Body of pancreas (tissue), 4 donors: ENCODE measurements around the gene PRKG1. TPM values are rescaled to one million over a fixed set of nuclear protein-coding genes. Genes with fewer than 3 reads are reported as not detected.

Source experiments
- ATAC-seq: fragments of 150-250 bp; one replicate; pipeline ENCODE4 v1.9.1; 2016
- DNase-seq, 4 donors: peaks; one replicate each; pipeline ENCODE4 v3.0.0-alpha.2; 2019
- H3K27ac ChIP-seq, 4 donors: fragments of 200-600 bp; sonication (generic); 1 replicate in 3 of 4; 2 replicates in 1 of 4; pipeline versions ENCODE4 v1.5.1 to v1.6.1; 2016 to 2019; ENCODE audit warnings: mild to moderate bottlenecking in 1 of 4, mixed read lengths in 1 of 4, moderate library complexity in 1 of 4
- H3K27me3 ChIP-seq, 2 donors: fragments of 200-600 bp; sonication (generic); one replicate each; pipeline ENCODE4 v1.6.0; 2016; ENCODE audit warnings: mild to moderate bottlenecking in 1 of 2
- H3K36me3 ChIP-seq, 2 donors: fragments of 200-600 bp; sonication (generic); replicated peaks in 1 of 2; 2 replicates each; pipeline ENCODE4 v1.5.1; 2016; ENCODE audit warnings: low read depth in 2 of 2; ENCODE audit not compliant: insufficient read depth in 1 of 2
- H3K4me1 ChIP-seq: fragments of 200-600 bp; sonication (generic); one replicate; pipeline ENCODE4 v1.6.0; 2016
- H3K4me3 ChIP-seq, 2 donors: fragments of 200-600 bp; sonication (generic); 1 replicate in 1 of 2; 2 replicates in 1 of 2; pipeline ENCODE4 v1.5.1; 2016 to 2019
- H3K9me3 ChIP-seq, 3 donors: fragments of 200-600 bp; sonication (generic); 1 replicate in 2 of 3; 2 replicates in 1 of 3; pipeline ENCODE4 v1.5.1; 2016
- POLR2A ChIP-seq, 3 donors: fragments of 450-650 bp; IDR thresholded peaks; one replicate each; pipeline ENCODE4 v1.6.1; 2016; ENCODE audit warnings: antibody characterized with exemption in 3 of 3, mild to moderate bottlenecking in 2 of 3
- WGBS, 2 donors: methylation state at CpG; one replicate each; pipeline ENCODE4 v1.1.5; 2017; 5-methylcytosine and 5-hydroxymethylcytosine counted together
- intact Hi-C: fragments of 100-400 bp; cut with DNase I; formaldehyde crosslinking; loops from one replicate; pipeline ENCODE4 v1.15.1; 2023
- total RNA-seq, 2 donors: library from RNA; depleted of rRNA; stranded (reverse); fragments of >200 nt; gene quantifications; one replicate each; pipeline ENCODE4 v1.1.0, GENCODE V29; 2016
- TF ChIP-seq, protein P1 (sequence below), 7 experiments: fragments of 450-650 bp in 4 of 7; fragments of 200-600 bp in 3 of 7; sonication (generic) in 3 of 7; IDR thresholded peaks; one replicate each; pipeline ENCODE4 v1.5.1; 2016 to 2019; ENCODE audit warnings: antibody characterized with exemption in 7 of 7

Gene PRKG1
- total RNA-seq, 2 donors from 2014 or later, result 14.2 to 18.9 TPM

DNA sequence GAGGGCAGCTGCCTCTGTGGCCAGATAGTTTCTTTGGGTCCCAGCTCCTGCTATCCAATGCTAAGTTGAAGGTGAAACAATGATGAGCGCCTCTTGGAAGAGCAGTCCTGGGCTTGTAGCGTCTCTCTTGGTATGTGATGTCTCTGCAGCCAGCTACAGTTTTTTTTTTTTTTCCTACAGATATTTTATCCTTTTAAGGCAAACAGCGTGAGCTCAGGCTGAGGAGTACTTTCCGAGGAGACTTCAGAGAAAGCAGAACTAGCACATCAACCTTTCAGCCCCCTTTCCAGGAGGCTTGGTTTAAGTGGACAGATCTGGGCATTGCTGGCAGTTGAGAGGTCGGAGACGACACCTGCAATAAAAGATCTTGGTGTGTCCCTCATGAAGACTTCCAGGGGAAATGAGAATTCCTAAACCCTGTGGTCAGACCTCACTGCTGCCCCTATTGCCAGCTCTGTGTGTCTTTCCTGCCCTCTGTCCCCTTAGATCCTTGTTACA lies 9.1 kb downstream of the PRKG1 start:
- Histone ChIP-seq H3K27me3 (no peaks in the 10 kb centered on the region), H3K9me3 (no peaks in the 10 kb centered on the region), H3K4me1 (no peaks in the 10 kb centered on the region), H3K27ac (no peak overlapping the region), H3K36me3 (no peaks in the 10 kb centered on the region), H3K4me3 (no peak overlapping the region)
- ATAC-seq (no peak), DNase-seq (no peak)
- WGBS, 2 donors, result 76 to 81% methylated on average over 6 of the region's 6 CpGs
- intact Hi-C loops, result loop anchor here (10.0 kb wide), 1 partner anchor 341 kb away; no protein-coding TSS in a partner anchor
- TF ChIP-seq POLR2A (IDR thresholded peaks at IDR 0.05), result no peak
- TF ChIP-seq, protein P1, sequence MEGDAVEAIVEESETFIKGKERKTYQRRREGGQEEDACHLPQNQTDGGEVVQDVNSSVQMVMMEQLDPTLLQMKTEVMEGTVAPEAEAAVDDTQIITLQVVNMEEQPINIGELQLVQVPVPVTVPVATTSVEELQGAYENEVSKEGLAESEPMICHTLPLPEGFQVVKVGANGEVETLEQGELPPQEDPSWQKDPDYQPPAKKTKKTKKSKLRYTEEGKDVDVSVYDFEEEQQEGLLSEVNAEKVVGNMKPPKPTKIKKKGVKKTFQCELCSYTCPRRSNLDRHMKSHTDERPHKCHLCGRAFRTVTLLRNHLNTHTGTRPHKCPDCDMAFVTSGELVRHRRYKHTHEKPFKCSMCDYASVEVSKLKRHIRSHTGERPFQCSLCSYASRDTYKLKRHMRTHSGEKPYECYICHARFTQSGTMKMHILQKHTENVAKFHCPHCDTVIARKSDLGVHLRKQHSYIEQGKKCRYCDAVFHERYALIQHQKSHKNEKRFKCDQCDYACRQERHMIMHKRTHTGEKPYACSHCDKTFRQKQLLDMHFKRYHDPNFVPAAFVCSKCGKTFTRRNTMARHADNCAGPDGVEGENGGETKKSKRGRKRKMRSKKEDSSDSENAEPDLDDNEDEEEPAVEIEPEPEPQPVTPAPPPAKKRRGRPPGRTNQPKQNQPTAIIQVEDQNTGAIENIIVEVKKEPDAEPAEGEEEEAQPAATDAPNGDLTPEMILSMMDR (IDR thresholded peaks at IDR 0.05), result no peak

DNA sequence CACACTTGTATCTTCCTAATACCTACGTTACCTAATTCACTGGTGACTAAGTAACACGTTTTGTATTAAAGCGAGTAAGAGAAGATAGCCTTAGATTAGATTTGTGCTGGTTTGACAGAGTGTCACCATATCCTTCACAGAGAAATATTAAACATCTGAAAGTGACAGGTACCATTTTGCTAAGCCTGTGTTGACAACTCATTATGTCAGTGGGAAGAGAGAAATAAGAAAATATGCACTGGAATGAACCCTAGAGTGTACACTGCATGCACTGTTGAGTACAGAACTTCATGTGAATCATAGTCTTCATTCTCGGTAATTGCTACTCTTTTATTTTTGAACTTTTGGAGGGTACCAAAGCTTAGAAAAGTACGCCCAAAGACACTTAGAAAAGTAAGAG lies 10.9 kb downstream of the PRKG1 start:
- intact Hi-C loops, result loop anchor here (10.0 kb wide), 1 partner anchor 340 kb away; no protein-coding TSS in a partner anchor
- no peaks in the 10 kb centered on the region for H3K36me3 ChIP-seq
- no peaks in the 10 kb centered on the region for H3K27me3 ChIP-seq
- no peak overlapping the region for H3K4me3 ChIP-seq
- no peak for TF ChIP-seq POLR2A (IDR thresholded peaks at IDR 0.05)
- TF ChIP-seq, protein P1 (IDR thresholded peaks at IDR 0.05), result no peak
- WGBS, 2 donors, result 85 to 88% methylated on average over 5 of the region's 5 CpGs
- ATAC-seq (no peak), DNase-seq (no peak)
- H3K9me3 ChIP-seq, result no peaks in the 10 kb centered on the region
- no peaks in the 10 kb centered on the region for H3K4me1 ChIP-seq
- no peak overlapping the region for H3K27ac ChIP-seq

DNA sequence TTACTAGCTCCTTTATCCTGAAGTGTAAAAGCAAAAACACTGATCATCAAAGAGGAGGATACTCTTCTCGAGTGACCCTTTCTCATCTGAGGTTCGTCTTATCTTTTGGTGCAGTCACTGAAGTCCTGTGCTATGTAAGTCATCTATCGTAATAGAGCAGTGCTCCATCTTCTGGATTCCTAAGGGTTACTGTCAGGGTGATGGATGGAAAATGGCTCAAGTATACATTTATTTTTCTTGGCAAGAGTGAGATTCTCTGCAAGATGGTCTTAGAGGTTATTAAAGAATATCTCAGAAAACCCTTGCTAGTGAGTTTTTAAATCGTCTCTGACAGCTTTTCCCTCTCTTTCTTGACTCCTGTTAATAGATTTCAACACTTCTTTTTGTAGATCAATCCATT lies 12.4 kb downstream of the PRKG1 start:
- Histone ChIP-seq H3K9me3 (no peaks in the 10 kb centered on the region), H3K36me3 (no peaks in the 10 kb centered on the region), H3K27me3 (no peaks in the 10 kb centered on the region), H3K27ac (no peak overlapping the region), H3K4me1 (no peaks in the 10 kb centered on the region), H3K4me3 (no peak overlapping the region)
- DNase-seq (no peak), ATAC-seq (no peak)
- WGBS, 2 donors, result 69 to 77% methylated on average over 4 of the region's 4 CpGs
- TF ChIP-seq, protein P1 (IDR thresholded peaks at IDR 0.05), result no peak
- no peak for TF ChIP-seq POLR2A (IDR thresholded peaks at IDR 0.05)
- intact Hi-C loops, result loop anchor here (10.0 kb wide), 1 partner anchor 338 kb away; no protein-coding TSS in a partner anchor

DNA sequence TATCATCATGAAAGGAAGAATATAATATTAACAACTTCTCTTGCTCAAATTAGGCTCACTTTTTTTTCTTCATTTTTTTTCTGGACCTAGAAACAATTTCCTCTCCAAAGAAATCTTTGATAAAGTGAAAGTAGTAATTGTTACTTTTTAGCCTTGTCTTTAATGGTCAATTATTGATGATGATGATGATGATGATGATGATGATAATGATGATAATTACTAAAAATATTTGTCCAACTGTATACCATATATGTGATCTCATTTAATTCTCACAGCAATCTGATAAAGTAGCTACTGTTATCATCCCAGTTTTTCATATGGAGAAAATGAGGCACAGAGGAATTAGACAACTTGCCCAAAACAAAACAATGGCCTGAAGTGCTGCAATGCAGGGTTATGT lies 12.8 kb downstream of the PRKG1 start:
- ATAC-seq, result no peak
- no peak for TF ChIP-seq POLR2A (IDR thresholded peaks at IDR 0.05)
- TF ChIP-seq, protein P1 (IDR thresholded peaks at IDR 0.05), result no peak
- no peaks in the 10 kb centered on the region for H3K36me3 ChIP-seq
- no peak for DNase-seq
- no peak overlapping the region for H3K27ac ChIP-seq
- H3K4me1 ChIP-seq, result no peaks in the 10 kb centered on the region
- H3K4me3 ChIP-seq, result no peak overlapping the region
- no peaks in the 10 kb centered on the region for H3K27me3 ChIP-seq
- H3K9me3 ChIP-seq, result no peaks in the 10 kb centered on the region
- intact Hi-C loops, result loop anchor here (10.0 kb wide), 1 partner anchor 338 kb away; no protein-coding TSS in a partner anchor

DNA sequence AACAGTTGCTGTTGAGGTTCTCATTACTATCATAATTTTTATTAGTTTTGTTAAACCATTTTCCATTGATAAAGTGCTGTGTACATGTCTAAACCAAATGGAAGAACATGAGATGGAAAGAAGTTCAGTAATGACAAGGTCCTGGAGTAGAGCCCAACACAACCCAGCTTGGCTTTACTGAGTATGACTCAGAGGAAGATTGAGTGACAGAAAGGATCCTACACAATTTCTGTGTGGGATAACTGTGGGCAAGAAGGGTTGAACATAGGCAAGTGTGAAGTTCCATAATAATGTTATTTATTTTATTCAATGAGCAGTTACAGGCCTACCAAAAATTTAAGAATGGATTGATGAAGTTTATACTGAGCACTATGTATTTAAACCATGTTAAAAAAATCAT lies 15.9 kb downstream of the PRKG1 start:
- no peak for DNase-seq
- intact Hi-C loops, result no loop called here
- Histone ChIP-seq H3K36me3 (no peaks in the 10 kb centered on the region), H3K4me3 (no peak overlapping the region), H3K27me3 (no peaks in the 10 kb centered on the region), H3K9me3 (no peaks in the 10 kb centered on the region), H3K4me1 (no peaks in the 10 kb centered on the region), H3K27ac (no peak overlapping the region)
- TF ChIP-seq POLR2A (IDR thresholded peaks at IDR 0.05), result no peak
- TF ChIP-seq, protein P1 (IDR thresholded peaks at IDR 0.05), result no peak
- ATAC-seq, result no peak
